PFSK-1 (cell line): ENCODE data around the gene DLGAP1. TPM values are rescaled to one million over a fixed set of nuclear protein-coding genes. Genes with fewer than 3 reads are reported as not detected.

Source experiments
- FOXP2 ChIP-seq: optimal IDR thresholded peaks from 2 replicates; pipeline ENCODE3; 2011; ENCODE audit warnings: borderline replicate concordance, control low read depth, inconsistent platforms; ENCODE audit not compliant: insufficient read depth; ENCODE audit errors: extremely low read length, extremely low read depth
- POLR2AphosphoS5 ChIP-seq: IDR thresholded peaks from 2 replicates; pipeline ENCODE4 v1.6.1; 2012; ENCODE audit warnings: low read depth, mild to moderate bottlenecking, control low read depth, low read length, moderate library complexity
- REST ChIP-seq, 2 experiments: IDR thresholded peaks; 2 replicates each; pipeline versions ENCODE4 v1.6.1 to v1.8.0; 2011 to 2012; ENCODE audit warnings: low read depth in 2 of 2, low read length in 2 of 2, control low read depth in 1 of 2, inconsistent platforms in 1 of 2, mild to moderate bottlenecking in 1 of 2, moderate library complexity in 1 of 2; ENCODE audit not compliant: insufficient read depth in 1 of 2
- SIN3A ChIP-seq: IDR thresholded peaks from 2 replicates; pipeline ENCODE4 v1.6.1; 2012; ENCODE audit warnings: mild to moderate bottlenecking, low read length, moderate library complexity, borderline replicate concordance; ENCODE audit not compliant: insufficient read depth
- TAF1 ChIP-seq: IDR thresholded peaks from 2 replicates; pipeline ENCODE4 v1.6.1; 2012; ENCODE audit warnings: low read length, control low read depth, borderline replicate concordance; ENCODE audit not compliant: insufficient read depth
- polyA plus RNA-seq: library from polyadenylated mRNA; unstranded; fragments of >200 nt; gene quantifications from one replicate; pipeline ENCODE4 v1.2.1, GENCODE V29; 2012; ENCODE audit warnings: low read depth, missing spikeins; ENCODE audit not compliant: insufficient read length

The DLGAP1 gene
- polyA plus RNA-seq, result 194 TPM

DNA sequence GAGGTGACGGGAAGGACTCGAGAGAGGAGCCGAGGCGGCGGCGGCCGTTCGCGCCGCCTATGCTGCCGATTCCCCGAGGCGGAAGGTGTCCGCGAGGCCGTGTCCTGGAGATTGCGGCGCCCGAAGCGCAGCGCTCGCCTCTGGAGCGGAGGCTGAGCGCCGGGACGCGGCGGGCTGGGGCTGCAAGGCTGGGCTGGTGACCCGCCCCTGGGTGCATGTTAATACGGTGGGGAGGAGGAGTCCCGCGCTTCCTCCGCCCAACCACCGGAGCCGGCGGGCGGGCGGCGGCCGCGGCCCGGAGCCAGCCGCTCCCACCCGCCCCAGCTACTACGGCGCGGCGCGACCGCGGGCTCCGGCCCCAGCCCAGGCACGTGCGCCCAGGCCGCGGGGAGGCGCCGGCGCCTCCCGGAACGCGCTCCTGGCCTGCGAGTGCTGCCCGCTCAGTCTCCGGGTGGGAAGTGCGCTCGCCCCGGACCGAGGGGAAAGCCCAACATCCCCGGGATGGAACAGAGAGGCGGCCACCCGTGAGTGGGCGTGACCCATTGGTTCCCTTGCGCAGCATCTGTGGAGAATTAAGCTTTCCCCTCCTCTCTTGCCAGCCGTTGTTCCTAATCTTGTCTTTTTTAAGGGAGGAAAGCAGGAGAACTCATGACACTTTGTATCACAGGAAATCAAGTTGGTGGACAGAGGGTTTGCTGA is at the start of gene DLGAP1:
Gene DLGAP1, minus strand, starts transcription at position 195 of the 699 bp plus-strand sequence.
- TF ChIP-seq SIN3A (peak; percentile 65; the same call in 1 of the 2 replicates), REST (IDR thresholded peaks at IDR 0.05; ENCODE audit: insufficient read depth in 1 of 2, low read depth in 2 of 2, low read length in 2 of 2) (no peak), TAF1 (peak; percentile 75), FOXP2 (peak; percentile 46), POLR2AphosphoS5 (peak; percentile 85)

DNA sequence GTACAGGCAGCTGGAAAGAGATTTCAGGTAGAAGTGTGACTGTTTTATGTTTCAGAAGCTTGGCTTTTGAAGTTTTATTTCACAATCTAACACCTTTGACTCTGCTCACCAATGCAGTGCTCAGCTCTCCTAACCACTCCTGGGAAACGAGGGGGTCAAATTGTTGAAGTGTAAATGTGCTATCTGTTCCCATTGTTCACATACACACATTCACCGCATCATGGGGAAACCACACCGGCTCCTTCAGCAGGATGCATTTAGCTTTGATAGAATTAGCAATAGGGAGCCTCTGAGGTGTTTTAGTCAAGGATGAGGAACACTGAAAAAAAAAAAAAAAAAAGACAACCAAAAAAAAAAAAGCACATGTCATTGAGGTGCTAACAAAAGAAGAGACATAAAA is 13.4 kb upstream of the DLGAP1 start:
- TF ChIP-seq SIN3A (no peak), POLR2AphosphoS5 (no peak), REST (IDR thresholded peaks at IDR 0.05; ENCODE audit: insufficient read depth in 1 of 2, low read depth in 2 of 2, low read length in 2 of 2) (no peak), TAF1 (no peak), FOXP2 (no peak)

DNA sequence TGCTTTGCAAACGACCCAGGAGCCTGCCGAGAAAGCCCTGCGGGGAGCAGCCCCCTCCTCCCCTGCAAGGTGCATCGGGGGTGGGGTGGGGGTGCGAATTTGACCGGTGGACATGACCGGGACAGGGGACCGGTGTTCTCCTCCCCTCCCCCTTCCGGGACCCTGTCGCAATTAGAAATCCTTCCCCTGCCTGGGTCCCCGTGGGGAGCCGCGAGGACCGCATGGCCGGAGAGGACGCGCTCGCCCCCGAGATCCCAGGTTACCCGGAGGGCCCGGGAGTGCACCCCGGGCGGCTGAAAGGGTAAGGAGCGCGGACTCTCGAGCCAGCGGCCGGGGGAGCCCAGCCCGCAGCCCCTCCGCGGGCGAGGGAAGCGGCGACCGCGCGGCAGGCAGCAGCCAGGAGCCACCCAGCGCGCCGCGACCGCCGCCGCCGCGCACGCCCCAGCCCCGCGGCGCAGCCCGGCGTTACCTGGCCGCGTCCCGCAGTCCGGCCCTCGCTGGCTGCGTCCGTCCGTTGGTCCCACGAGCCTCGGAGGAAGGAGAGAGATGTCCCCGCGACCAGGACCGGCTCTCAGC is 482 bp downstream of the DLGAP1 start:
- no peak for TF ChIP-seq POLR2AphosphoS5
- TF ChIP-seq TAF1, result no peak
- TF ChIP-seq FOXP2, result no peak
- no peak for TF ChIP-seq SIN3A
- no peak for TF ChIP-seq REST (IDR thresholded peaks at IDR 0.05; ENCODE audit: insufficient read depth in 1 of 2, low read depth in 2 of 2, low read length in 2 of 2)

DNA sequence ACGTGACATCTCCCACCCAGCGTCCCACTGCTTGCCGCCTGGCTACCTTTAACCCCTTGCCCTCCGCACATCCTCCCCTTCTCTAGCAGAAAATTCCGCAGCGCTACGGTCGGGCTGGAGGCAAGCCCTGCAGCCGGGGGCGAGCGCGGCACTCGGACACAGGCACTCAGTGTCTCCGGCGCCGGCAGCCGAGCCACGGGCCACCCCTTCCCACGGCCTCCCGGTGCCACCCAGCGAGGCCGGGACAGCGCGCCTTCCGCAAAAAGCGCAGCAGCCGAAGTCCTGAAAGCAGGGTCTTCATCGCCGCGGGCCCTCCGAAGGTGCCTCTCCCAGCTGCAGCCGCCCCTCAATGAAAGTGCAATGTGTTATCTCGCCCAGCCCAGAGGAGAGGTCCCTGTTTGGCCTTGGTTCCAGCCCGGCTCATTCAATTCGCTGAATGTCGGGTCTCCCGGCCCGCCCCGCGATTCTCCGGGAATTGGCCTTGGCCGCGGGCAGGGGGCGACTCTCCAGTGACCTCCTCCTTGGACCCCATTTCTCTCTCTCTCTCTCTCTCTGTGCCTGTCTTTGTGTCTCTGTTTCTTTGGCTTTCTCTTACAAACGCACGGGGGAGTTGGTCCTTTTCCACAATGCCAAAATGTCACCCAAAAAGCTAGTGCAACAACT is 1.1 kb downstream of the DLGAP1 start:
- no peak for TF ChIP-seq FOXP2
- TF ChIP-seq POLR2AphosphoS5, result no peak
- no peak for TF ChIP-seq TAF1
- no peak for TF ChIP-seq REST (IDR thresholded peaks at IDR 0.05; ENCODE audit: insufficient read depth in 1 of 2, low read depth in 2 of 2, low read length in 2 of 2)
- TF ChIP-seq SIN3A, result no peak
